GM23338 (cell line): ENCODE measurements around the gene CD300C. TPM values are rescaled to one million over a fixed set of nuclear protein-coding genes. Genes with fewer than 3 reads are reported as not detected.

Experiments used
- ATAC-seq: fragments of 200-7000 bp; cut with Tn5 transposase; 3 replicates; pipeline ENCODE4 v1.9.1; 2020
- DNase-seq: peaks from one replicate; pipeline ENCODE4 v3.0.0-alpha.2; 2015; ENCODE audit warnings: low spot score
- H2AFZ ChIP-seq: fragments of 200-600 bp; sonication (generic); 2 replicates; pipeline ENCODE4 v1.8.0; 2016; ENCODE audit warnings: antibody characterized with exemption, mild to moderate bottlenecking, moderate library complexity
- H3F3A ChIP-seq: fragments of 200-600 bp; sonication (generic); replicated peaks from 2 replicates; pipeline ENCODE4 v1.8.0; 2017; ENCODE audit warnings: antibody characterized with exemption, mixed run types, low read depth
- H3K27ac ChIP-seq: fragments of 200-600 bp; sonication (generic); 2 replicates; pipeline ENCODE4 v1.6.1; 2016; ENCODE audit warnings: low read depth
- H3K27me3 ChIP-seq: fragments of 200-600 bp; sonication (generic); 2 replicates; pipeline ENCODE4 v1.8.0; 2016; ENCODE audit warnings: mild to moderate bottlenecking, mixed run types, moderate library complexity; ENCODE audit not compliant: insufficient read depth
- H3K36me3 ChIP-seq: fragments of 200-600 bp; sonication (generic); 2 replicates; pipeline ENCODE4 v1.8.0; 2016; ENCODE audit warnings: mild to moderate bottlenecking; ENCODE audit not compliant: insufficient read depth
- H3K4me1 ChIP-seq: fragments of 200-600 bp; sonication (generic); 2 replicates; pipeline ENCODE4 v1.8.0; 2016; ENCODE audit warnings: mild to moderate bottlenecking, moderate library complexity; ENCODE audit not compliant: insufficient read depth
- H3K4me2 ChIP-seq: fragments of 200-600 bp; sonication (generic); 2 replicates; pipeline ENCODE4 v1.7.1; 2017; ENCODE audit warnings: mixed run types
- H3K4me3 ChIP-seq: fragments of 200-600 bp; sonication (generic); 2 replicates; pipeline ENCODE4 v1.6.1; 2016; ENCODE audit warnings: mixed run types
- H3K79me2 ChIP-seq: fragments of 200-600 bp; sonication (generic); replicated peaks from 2 replicates; pipeline ENCODE4 v1.8.0; 2017; ENCODE audit warnings: mild to moderate bottlenecking; ENCODE audit not compliant: insufficient read depth
- H3K9me2 ChIP-seq: fragments of 200-600 bp; sonication (generic); 2 replicates; pipeline ENCODE4 v1.8.0; 2017; ENCODE audit not compliant: insufficient read depth
- H4K20me1 ChIP-seq: fragments of 200-600 bp; sonication (generic); replicated peaks from 2 replicates; pipeline ENCODE4 v1.8.0; 2017; ENCODE audit warnings: mild to moderate bottlenecking; ENCODE audit not compliant: insufficient read depth
- H3K27ac Mint-ChIP-seq: 2 replicates; pipeline ENCODE4 v1.8.0; 2020; ENCODE audit warnings: inconsistent platforms, mild to moderate bottlenecking, moderate library complexity, mixed read lengths
- H3K27me3 Mint-ChIP-seq: 3 replicates; pipeline ENCODE4 v1.8.0; 2022; ENCODE audit warnings: low read depth, mild to moderate bottlenecking, moderate library complexity, mixed read lengths, inconsistent platforms; ENCODE audit not compliant: insufficient read depth, poor library complexity
- H3K36me3 Mint-ChIP-seq: 3 replicates; pipeline ENCODE4 v1.8.0; 2021; ENCODE audit warnings: low read depth, mild to moderate bottlenecking, inconsistent platforms, moderate library complexity, mixed read lengths
- H3K4me1 Mint-ChIP-seq: 3 replicates; pipeline ENCODE4 v1.8.0; 2020; ENCODE audit warnings: mild to moderate bottlenecking, inconsistent platforms, mixed read lengths
- H3K4me3 Mint-ChIP-seq: 3 replicates; pipeline ENCODE4 v1.8.0; 2021; ENCODE audit warnings: moderate library complexity, mild to moderate bottlenecking, inconsistent platforms, mixed read lengths
- H3K9me3 Mint-ChIP-seq: 3 replicates; pipeline ENCODE4 v1.8.0; 2020; ENCODE audit warnings: moderate library complexity, mild to moderate bottlenecking, inconsistent platforms, mixed read lengths
- CREB1 ChIP-seq: fragments of 250-450 bp; sonication (Bioruptor Pico); IDR thresholded peaks from 2 replicates; pipeline ENCODE4 v1.5.0; 2020; ENCODE audit warnings: low read depth, mild to moderate bottlenecking, moderate library complexity
- CTCF ChIP-seq, 2 experiments: fragments of 200-600 bp in 1 of 2; sonication (generic) in 1 of 2; conservative IDR thresholded peaks; 2 replicates each; pipeline versions ENCODE4 v1.5.1 to v1.6.1; 2016 to 2017; ENCODE audit warnings: antibody characterized with exemption in 2 of 2, low read depth in 2 of 2, mild to moderate bottlenecking in 2 of 2, moderate library complexity in 1 of 2
- ETS1 ChIP-seq: IDR thresholded peaks from 2 replicates; pipeline ENCODE4 v1.6.1; 2016; ENCODE audit warnings: antibody characterized with exemption
- EZH2phosphoT487 ChIP-seq: fragments of 200-600 bp; sonication (generic); IDR thresholded peaks from one replicate; pipeline ENCODE4 v1.8.1; 2018; ENCODE audit warnings: antibody characterized with exemption; ENCODE audit not compliant: unreplicated experiment
- POLR2AphosphoS5 ChIP-seq: IDR thresholded peaks from 2 replicates; pipeline ENCODE4 v1.6.1; 2016; ENCODE audit warnings: antibody characterized with exemption, low read depth
- REST ChIP-seq: IDR thresholded peaks from one replicate; pipeline ENCODE4 v1.6.1; 2018; ENCODE audit warnings: antibody characterized with exemption; ENCODE audit not compliant: unreplicated experiment
- ZNF331 ChIP-seq: fragments of 250-450 bp; sonication (Bioruptor Pico); IDR thresholded peaks from 2 replicates; pipeline ENCODE4 v1.5.0; 2020; ENCODE audit warnings: low read depth, mild to moderate bottlenecking, moderate library complexity
- ZNF462 ChIP-seq: fragments of 250-450 bp; sonication (Bioruptor Pico); IDR thresholded peaks from 2 replicates; pipeline ENCODE4 v1.5.0; 2020; ENCODE audit warnings: mild to moderate bottlenecking, moderate library complexity
- polyA plus RNA-seq: library from polyadenylated mRNA; unstranded; fragments of >200 nt; fragmentation: Nextera tagmentation; extraction: Ambion mirVana; gene quantifications from 2 replicates; pipeline ENCODE4 v1.2.1, GENCODE V29; 2016
- total RNA-seq: library from RNA; depleted of rRNA; stranded (reverse); fragments of >200 nt; shearing (Covaris generic); gene quantifications from 2 replicates; pipeline ENCODE4 v1.2.3, GENCODE V29; 2014

Gene CD300C
- total and polyA plus RNA-seq, 2 experiments from 2014 or later, result not detected

- TF ChIP-seq ZNF462, result no peak
- no peak for TF ChIP-seq ZNF331
- TF ChIP-seq CTCF (conservative IDR thresholded peaks at IDR 0.05; ENCODE audit: low read depth in 2 of 2), result no peak
- TF ChIP-seq POLR2AphosphoS5, result no peak
- TF ChIP-seq CREB1 (CRISPR knock-in tag), result no peak
These were observed 671 bp upstream of the CD300C start (continued) for GRCh38 chr17:74546586-74546985.

- no peak overlapping the region for H3K4me3 Mint-ChIP-seq
- peaks cover 8% of the 10 kb centered on the region for H3K27me3 Mint-ChIP-seq
- no peak overlapping the region for H3K27ac Mint-ChIP-seq
- no peak for TF ChIP-seq ETS1
- no peak for TF ChIP-seq EZH2phosphoT487
- TF ChIP-seq CTCF (conservative IDR thresholded peaks at IDR 0.05; ENCODE audit: low read depth in 2 of 2), result no peak
- TF ChIP-seq REST, result no peak
These were observed 698 bp downstream of the CD300C start for GRCh38 chr17:74544991-74545842.

More at GRCh38 chr17:74544991-74545842, 698 bp downstream of the CD300C start:
- Histone ChIP-seq H3K27ac (no peak overlapping the region), H4K20me1 (no peaks in the 10 kb centered on the region), H3K79me2 (no peaks in the 10 kb centered on the region), H2AFZ (no peak overlapping the region), H3K4me3 (no peak overlapping the region), H3K4me1 (no peaks in the 10 kb centered on the region), H3K36me3 (no peaks in the 10 kb centered on the region), H3K27me3 (no peaks in the 10 kb centered on the region), H3K9me2 (no peaks in the 10 kb centered on the region), H3F3A (no peaks in the 10 kb centered on the region), H3K4me2 (no peak overlapping the region)
- no peak for ATAC-seq
- Mint-ChIP-seq H3K36me3 (no peaks in the 10 kb centered on the region), H3K4me1 (peaks cover 5% of the 10 kb centered on the region; the same call in 1 of the 3 replicates), H3K9me3 (no peaks in the 10 kb centered on the region; the same call in 2 of the 3 replicates)
- DNase-seq, result no peak
